ENCODE results near the gene TGM3. TPM values are rescaled to one million over a fixed set of nuclear protein-coding genes. Genes with fewer than 3 reads are reported as not detected.
A peak's percentile ranks its signal among the peaks of the same experiment; 100 is the strongest.

The TGM3 gene
- total RNA-seq, 1 donor from 2014 or later = 27.7 TPM

DNA sequence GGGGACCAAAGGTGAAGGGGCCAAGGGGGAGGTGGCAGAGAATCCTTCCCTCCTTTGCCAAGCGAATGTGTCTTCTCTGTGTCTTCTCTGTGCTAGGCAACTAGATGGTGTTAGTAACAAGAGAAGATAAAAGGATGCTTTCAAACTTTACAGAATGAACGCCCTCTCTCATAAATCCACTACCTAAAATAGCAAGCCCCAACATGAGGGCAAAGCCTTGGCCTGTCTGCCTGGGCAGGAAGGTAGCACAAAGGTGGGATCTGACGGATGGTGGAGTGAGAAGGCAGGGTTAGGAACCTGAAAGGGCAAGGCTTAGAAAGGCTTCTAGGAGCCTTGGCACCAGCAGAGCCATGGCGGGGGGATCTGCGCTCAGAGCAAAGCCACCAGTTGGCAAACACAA, 13.6 kb upstream of the TGM3 start:
- H3K27me3 ChIP-seq = no peaks in the 10 kb centered on the region
- TF ChIP-seq, protein P1, sequence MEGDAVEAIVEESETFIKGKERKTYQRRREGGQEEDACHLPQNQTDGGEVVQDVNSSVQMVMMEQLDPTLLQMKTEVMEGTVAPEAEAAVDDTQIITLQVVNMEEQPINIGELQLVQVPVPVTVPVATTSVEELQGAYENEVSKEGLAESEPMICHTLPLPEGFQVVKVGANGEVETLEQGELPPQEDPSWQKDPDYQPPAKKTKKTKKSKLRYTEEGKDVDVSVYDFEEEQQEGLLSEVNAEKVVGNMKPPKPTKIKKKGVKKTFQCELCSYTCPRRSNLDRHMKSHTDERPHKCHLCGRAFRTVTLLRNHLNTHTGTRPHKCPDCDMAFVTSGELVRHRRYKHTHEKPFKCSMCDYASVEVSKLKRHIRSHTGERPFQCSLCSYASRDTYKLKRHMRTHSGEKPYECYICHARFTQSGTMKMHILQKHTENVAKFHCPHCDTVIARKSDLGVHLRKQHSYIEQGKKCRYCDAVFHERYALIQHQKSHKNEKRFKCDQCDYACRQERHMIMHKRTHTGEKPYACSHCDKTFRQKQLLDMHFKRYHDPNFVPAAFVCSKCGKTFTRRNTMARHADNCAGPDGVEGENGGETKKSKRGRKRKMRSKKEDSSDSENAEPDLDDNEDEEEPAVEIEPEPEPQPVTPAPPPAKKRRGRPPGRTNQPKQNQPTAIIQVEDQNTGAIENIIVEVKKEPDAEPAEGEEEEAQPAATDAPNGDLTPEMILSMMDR (IDR thresholded peaks at IDR 0.05) = no peak
- TF ChIP-seq POLR2A (IDR thresholded peaks at IDR 0.05) (no peak), POLR2AphosphoS5 (IDR thresholded peaks at IDR 0.05; ENCODE audit: insufficient read depth in 1 of 2, low read depth in 1 of 2) (no peak)
- DNase-seq (ENCODE audit: extremely low spot score in 2 of 2) = no peak
- no peak overlapping the region for H3K27ac ChIP-seq
- H3K36me3 ChIP-seq = no peaks in the 10 kb centered on the region
- no peaks in the 10 kb centered on the region for H3K4me1 ChIP-seq
- H3K4me3 ChIP-seq = no peak overlapping the region
- H3K9me3 ChIP-seq = no peaks in the 10 kb centered on the region
- intact Hi-C loops (cut with DNase I) = no loop called here

DNA sequence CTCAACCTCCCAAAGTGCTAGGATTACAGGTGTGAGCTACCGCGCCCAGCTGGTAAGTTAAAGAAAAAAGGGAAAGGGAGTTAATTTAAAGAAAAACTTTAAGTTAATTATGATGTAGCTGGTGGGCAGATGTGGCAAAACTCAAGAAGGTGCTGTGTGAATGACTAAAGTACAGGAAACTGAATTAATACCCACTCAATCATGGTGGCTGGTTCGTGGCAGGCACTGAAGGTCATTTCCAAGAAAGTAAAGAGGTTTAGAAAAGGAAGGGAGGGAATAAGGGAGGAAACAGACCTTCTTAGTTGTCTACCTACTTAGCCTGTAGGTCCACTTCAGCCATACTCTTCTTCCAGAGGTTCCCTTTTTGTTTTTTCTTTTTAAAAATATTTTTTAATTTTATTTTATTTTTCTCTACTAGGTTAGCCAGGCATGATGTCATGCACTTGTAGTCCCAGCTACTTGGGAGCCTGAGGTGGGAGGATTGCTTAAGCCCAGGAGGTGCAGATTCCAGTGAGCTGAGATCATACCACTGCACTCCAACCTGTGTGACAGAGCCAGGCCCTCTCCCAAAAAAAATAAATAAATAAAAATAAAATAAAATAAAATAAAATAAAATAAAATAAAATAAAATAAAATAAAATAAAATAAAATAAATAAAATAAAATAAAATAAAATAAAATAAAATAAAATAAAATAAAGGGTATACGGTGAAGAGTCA, 11.9 kb upstream of the TGM3 start:
- no peaks in the 10 kb centered on the region for H3K27me3 ChIP-seq
- H3K27ac ChIP-seq = no peak overlapping the region
- no peaks in the 10 kb centered on the region for H3K9me3 ChIP-seq
- peak in 1 of 2 donors; percentile 25 for DNase-seq (ENCODE audit: extremely low spot score in 2 of 2)
- H3K4me1 ChIP-seq = no peaks in the 10 kb centered on the region
- intact Hi-C loops (cut with DNase I) = no loop called here
- no peak for TF ChIP-seq POLR2A (IDR thresholded peaks at IDR 0.05)
- TF ChIP-seq POLR2AphosphoS5 (IDR thresholded peaks at IDR 0.05; ENCODE audit: insufficient read depth in 1 of 2, low read depth in 1 of 2) = no peak
- TF ChIP-seq, protein P1 (IDR thresholded peaks at IDR 0.05) = no peak
- no peak overlapping the region for H3K4me3 ChIP-seq
- no peaks in the 10 kb centered on the region for H3K36me3 ChIP-seq

DNA sequence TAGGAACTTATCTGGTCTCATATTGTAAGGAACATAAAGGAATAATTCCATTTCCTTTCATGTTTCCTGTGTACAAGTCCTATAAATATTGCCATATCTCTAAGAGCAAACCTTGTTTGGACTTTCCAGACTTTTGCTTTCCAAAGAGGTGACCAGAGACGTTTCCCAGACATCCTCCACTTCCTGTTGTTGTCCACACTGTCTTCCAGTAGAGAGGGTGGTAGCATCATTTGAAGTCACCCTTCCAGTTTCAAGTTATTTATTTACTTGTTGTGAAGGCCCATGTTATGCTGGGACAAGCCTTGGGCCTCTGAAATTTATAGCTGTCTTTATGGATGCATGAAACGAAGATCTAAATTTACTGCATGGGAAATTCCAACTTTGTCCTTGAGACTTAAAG, 10.6 kb upstream of the TGM3 start:
- H3K4me1 ChIP-seq = no peaks in the 10 kb centered on the region

DNA sequence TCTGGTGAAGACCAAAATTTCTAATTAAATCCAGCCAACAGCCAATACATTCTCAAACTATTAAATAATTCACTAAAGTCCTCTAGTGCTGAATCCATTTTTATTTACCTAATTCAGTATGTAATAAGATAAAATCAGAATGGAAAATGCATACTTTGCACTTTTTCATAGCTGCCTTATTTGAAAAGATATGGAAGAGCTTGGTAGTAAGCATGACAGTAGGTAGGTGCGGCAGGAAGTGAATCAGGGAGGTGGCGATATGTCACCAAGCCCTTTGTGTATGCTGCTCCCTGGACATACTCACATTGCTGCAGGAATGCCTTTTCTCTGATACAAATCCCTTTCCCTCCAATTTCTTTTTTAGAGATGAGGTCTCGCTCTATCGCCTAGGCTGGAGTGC, 10.2 kb upstream of the TGM3 start:
- Histone ChIP-seq H3K4me3 (no peak overlapping the region), H3K36me3 (no peaks in the 10 kb centered on the region), H3K27ac (no peak overlapping the region), H3K9me3 (no peaks in the 10 kb centered on the region), H3K4me1 (no peaks in the 10 kb centered on the region), H3K27me3 (no peaks in the 10 kb centered on the region)
- TF ChIP-seq POLR2A (IDR thresholded peaks at IDR 0.05) (no peak), POLR2AphosphoS5 (IDR thresholded peaks at IDR 0.05; ENCODE audit: insufficient read depth in 1 of 2, low read depth in 1 of 2) (no peak)
- TF ChIP-seq, protein P1 (IDR thresholded peaks at IDR 0.05) = no peak
- intact Hi-C loops (cut with DNase I) = no loop called here
- DNase-seq (ENCODE audit: extremely low spot score in 2 of 2) = no peak

More for the DNA sequence above, 10.6 kb upstream of the TGM3 start:
- TF ChIP-seq POLR2AphosphoS5 (IDR thresholded peaks at IDR 0.05; ENCODE audit: insufficient read depth in 1 of 2, low read depth in 1 of 2) (no peak), POLR2A (IDR thresholded peaks at IDR 0.05) (no peak)
- TF ChIP-seq, protein P1 (IDR thresholded peaks at IDR 0.05) = no peak
- Histone ChIP-seq H3K27me3 (no peaks in the 10 kb centered on the region), H3K4me3 (no peak overlapping the region), H3K36me3 (no peaks in the 10 kb centered on the region), H3K9me3 (no peaks in the 10 kb centered on the region), H3K27ac (no peak overlapping the region)
- no peak for DNase-seq (ENCODE audit: extremely low spot score in 2 of 2)
- intact Hi-C loops (cut with DNase I) = no loop called here

DNA sequence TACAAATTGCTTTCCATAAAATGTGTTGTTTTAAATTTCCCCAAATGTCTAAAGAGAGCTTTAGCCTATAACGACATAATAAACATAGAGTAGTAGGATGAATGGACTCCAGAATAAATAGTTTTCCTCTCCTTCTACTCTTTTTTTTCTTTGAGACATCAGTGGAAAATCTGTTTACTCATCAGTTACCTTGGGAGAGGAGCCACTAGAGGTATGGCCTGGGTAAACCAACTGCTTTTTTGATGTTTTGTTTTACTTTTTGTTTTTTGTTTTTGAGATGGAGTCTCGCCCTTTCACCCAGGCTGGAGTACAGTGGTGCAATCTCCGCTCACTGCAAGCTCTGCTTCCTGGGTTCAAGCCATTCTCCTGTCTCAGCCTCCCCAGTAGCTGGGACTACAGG, 8.3 kb upstream of the TGM3 start:
- Histone ChIP-seq H3K36me3 (no peaks in the 10 kb centered on the region), H3K9me3 (no peaks in the 10 kb centered on the region), H3K27ac (no peak overlapping the region), H3K4me3 (no peak overlapping the region), H3K27me3 (no peaks in the 10 kb centered on the region), H3K4me1 (no peaks in the 10 kb centered on the region)
- intact Hi-C loops (cut with DNase I) = no loop called here
- TF ChIP-seq, protein P1 (IDR thresholded peaks at IDR 0.05) = no peak
- TF ChIP-seq POLR2A (IDR thresholded peaks at IDR 0.05) (no peak), POLR2AphosphoS5 (IDR thresholded peaks at IDR 0.05; ENCODE audit: insufficient read depth in 1 of 2, low read depth in 1 of 2) (no peak)
- peak in 1 of 2 donors; percentile 16 for DNase-seq (ENCODE audit: extremely low spot score in 2 of 2)
